Vein endothelial cell (primary cell): ENCODE data around the gene DNLZ. TPM values are rescaled to one million over a fixed set of nuclear protein-coding genes. Genes with fewer than 3 reads are reported as not detected.

Experiments used
- total RNA-seq: library from RNA; depleted of rRNA; stranded (reverse); fragments of >200 nt; gene quantifications from 2 replicates; pipeline ENCODE4 v1.2.3, GENCODE V29; 2012

DNLZ gene
- 9.0 and 10.8 TPM in 2 replicates for total RNA-seq

GRCh38 chr9:136363106-136363948 lies at the start of gene DNLZ:
Gene DNLZ, minus strand, starts transcription at chr9:136363744. Its CDS starts 30 bp downstream, at chr9:136363714.

GRCh38 chr9:136410500-136411287 lies 47.1 kb upstream of the DNLZ start, which contains the start of the genes ENTR1 and PMPCA:
Gene ENTR1, minus strand, starts transcription at chr9:136410614. Its CDS starts 217 bp downstream, at chr9:136410397.
Gene PMPCA, plus strand, starts transcription at chr9:136410658. Its CDS starts 11 bp downstream, at chr9:136410669.

GRCh38 chr9:136400038-136400834 lies 36.7 kb upstream of the DNLZ start, which contains the start of gene SNAPC4:
Gene SNAPC4, minus strand, starts transcription at chr9:136400170. Its CDS starts 1,742 bp downstream, at chr9:136398428.

GRCh38 chr9:136373300-136374182 lies 10.0 kb upstream of the DNLZ start, which contains the start of gene CARD9:
Gene CARD9, minus strand, starts transcription at chr9:136373669. Its CDS starts 1,591 bp downstream, at chr9:136372078.

GRCh38 chr9:136327304-136327974 lies 36.1 kb downstream of the DNLZ start, which contains the start of gene GPSM1:
Gene GPSM1, plus strand, starts transcription at chr9:136327539. Its CDS starts 157 bp downstream, at chr9:136327696.

Other genes starting within 250 kb of the DNLZ start
- 59.8 and 72.8 TPM in 2 replicates for gene TMEM250, start 244.9 kb downstream of the DNLZ start, total RNA-seq
- not detected in 2 replicates for gene LHX3, start 158.6 kb downstream of the DNLZ start, total RNA-seq
- 14.4 and 15.1 TPM in 2 replicates for gene QSOX2, start 117.9 kb downstream of the DNLZ start, total RNA-seq
- not detected in 2 replicates for gene CCDC187, start 59.6 kb downstream of the DNLZ start, total RNA-seq
- 29.6 and 47.4 TPM in 2 replicates for gene GPSM1, start 36.2 kb downstream of the DNLZ start, total RNA-seq
- 0.57 and 0.65 TPM in 2 replicates for gene CARD9, start 9.9 kb upstream of the DNLZ start, total RNA-seq
- 19.5 and 25.8 TPM in 2 replicates for gene SNAPC4, start 36.4 kb upstream of the DNLZ start, total RNA-seq
- gene ENTR1, start 46.9 kb upstream of the DNLZ start, total RNA-seq = 36.5 and 37.6 TPM in 2 replicates
- 55.5 and 60.7 TPM in 2 replicates for gene PMPCA, start 46.9 kb upstream of the DNLZ start, total RNA-seq
- 15.3 and 16.3 TPM in 2 replicates for gene INPP5E, start 76.1 kb upstream of the DNLZ start, total RNA-seq
- gene SEC16A, start 119.3 kb upstream of the DNLZ start, total RNA-seq = 45.2 and 54.9 TPM in 2 replicates
- gene NOTCH1, start 182.3 kb upstream of the DNLZ start, total RNA-seq = 128 and 200 TPM in 2 replicates